OCI-LY7 (cell line): ENCODE measurements around the gene DDX10. TPM values are rescaled to one million over a fixed set of nuclear protein-coding genes. Genes with fewer than 3 reads are reported as not detected.

ENCODE experiments used
- BruUV-seq: library from RNA; stranded (reverse); fragments of 400-500 nt; replicated peaks from 2 replicates; lab custom pipeline; 2021; lab: Mats Ljungman, UMichigan
- CTCF ChIA-PET: fragments of 300-600 bp; sonication (Branson Sonifier 250); formaldehyde crosslinking; loops from one replicate; lab custom pipeline; 2022; ENCODE audit warnings: antibody characterized with exemption; ENCODE audit not compliant: unreplicated experiment; lab: Charles Lee
- POLR2A ChIA-PET: fragments of 300-600 bp; sonication (Branson Sonifier 250); formaldehyde crosslinking; loops from one replicate; lab custom pipeline; 2022; ENCODE audit warnings: antibody characterized with exemption; lab: Charles Lee
- DNase-seq: peaks from one replicate; pipeline ENCODE4 v3.0.0-alpha.2; 2015; ENCODE audit warnings: low spot score
- H2AFZ ChIP-seq: fragments of 200-600 bp; sonication (generic), shearing (Covaris generic); 2 replicates; pipeline ENCODE4 v1.6.1; 2014; ENCODE audit warnings: mild to moderate bottlenecking, antibody characterized with exemption, low read length, moderate library complexity
- H3K27ac ChIP-seq: fragments of 200-600 bp; sonication (generic); 2 replicates; pipeline ENCODE4 v1.5.1; 2014; ENCODE audit warnings: mixed run types, low read depth, mild to moderate bottlenecking, moderate library complexity, low read length, inconsistent platforms; ENCODE audit not compliant: poor library complexity, severe bottlenecking
- H3K36me3 ChIP-seq: fragments of 200-600 bp; sonication (generic); 2 replicates; pipeline ENCODE4 v1.6.1; 2014; ENCODE audit warnings: mild to moderate bottlenecking, antibody characterized with exemption, low read length, moderate library complexity, mixed read lengths; ENCODE audit not compliant: insufficient read depth
- H3K4me1 ChIP-seq: fragments of 200-600 bp; sonication (generic); 2 replicates; pipeline ENCODE4 v1.5.1; 2014; ENCODE audit warnings: mild to moderate bottlenecking, low read length; ENCODE audit not compliant: insufficient read depth, poor library complexity, severe bottlenecking
- H3K4me2 ChIP-seq: fragments of 200-600 bp; sonication (generic); 2 replicates; pipeline ENCODE4 v1.6.1; 2014; ENCODE audit warnings: mild to moderate bottlenecking, low read length
- H3K4me3 ChIP-seq: fragments of 200-600 bp; sonication (generic); 2 replicates; pipeline ENCODE4 v1.5.1; 2014; ENCODE audit warnings: mild to moderate bottlenecking, low read depth, low read length; ENCODE audit not compliant: poor library complexity, severe bottlenecking
- H3K79me2 ChIP-seq: fragments of 200-600 bp; sonication (generic); 2 replicates; pipeline ENCODE4 v1.6.1; 2016; ENCODE audit warnings: low read depth, mild to moderate bottlenecking, low read length, moderate library complexity, mixed read lengths; ENCODE audit not compliant: insufficient read depth
- H3K9me2 ChIP-seq: fragments of 200-600 bp; sonication (generic); 2 replicates; pipeline ENCODE4 v1.6.1; 2016; ENCODE audit warnings: mild to moderate bottlenecking, low read length, mixed read lengths; ENCODE audit not compliant: insufficient read depth
- H3K9me3 ChIP-seq: fragments of 200-600 bp; sonication (generic); 2 replicates; pipeline ENCODE4 v1.6.1; 2014; ENCODE audit warnings: mild to moderate bottlenecking, mixed run types, low read length, mixed read lengths
- H4K20me1 ChIP-seq: fragments of 200-600 bp; sonication (generic); 2 replicates; pipeline ENCODE4 v1.6.1; 2014; ENCODE audit warnings: mild to moderate bottlenecking, antibody characterized with exemption, low read length, moderate library complexity, mixed read lengths; ENCODE audit not compliant: insufficient read depth
- CTCF ChIP-seq: fragments of 200-600 bp; sonication (generic); conservative IDR thresholded peaks from 2 replicates; pipeline ENCODE4 v1.5.1; 2014; ENCODE audit warnings: mild to moderate bottlenecking, antibody characterized with exemption, low read length, moderate library complexity, mixed read lengths
- EZH2phosphoT487 ChIP-seq: fragments of 200-600 bp; sonication (generic); IDR thresholded peaks from 2 replicates; pipeline ENCODE4 v1.6.1; 2018; ENCODE audit warnings: low read depth, borderline replicate concordance, mild to moderate bottlenecking, mixed run types, antibody characterized with exemption, low read length, moderate library complexity, mixed read lengths
- intact Hi-C: fragments of 100-400 bp; cut with micrococcal nuclease; formaldehyde crosslinking; loops from one replicate; pipeline ENCODE4 v1.10.0; 2022; ENCODE audit not compliant: unreplicated experiment
- total RNA-seq, 2 experiments: library from RNA; depleted of rRNA in 1 of 2; stranded (reverse); fragments of >200 nt in 1 of 2; shearing (Covaris generic) in 1 of 2; gene quantifications; 2 replicates each; pipeline ENCODE4 v1.2.3, GENCODE V29; 2014 to 2022

DDX10 gene
- total RNA-seq, 2 experiments from 2014 or later, result 46.5 to 48.7 TPM

- no peak overlapping the region for H3K4me2 ChIP-seq
- ChIA-PET POLR2A (interaction anchor here (0.6 to 1.0 kb wide), 2 partner anchors 13 to 1343 kb away, joined by 3 to 6 read pairs; no protein-coding TSS in a partner anchor), CTCF (no interaction called here)
- no peaks in the 10 kb centered on the region for H3K9me2 ChIP-seq
- no peak overlapping the region for H3K4me3 ChIP-seq
- BruUV-seq, result no TSS peak
- no peaks in the 10 kb centered on the region for H3K36me3 ChIP-seq
- no peaks in the 10 kb centered on the region; the same call in 1 of the 2 replicates for H4K20me1 ChIP-seq
- no peak for DNase-seq
- TF ChIP-seq EZH2phosphoT487 (no peak), CTCF (no peak)
- H3K4me1 ChIP-seq, result no peaks in the 10 kb centered on the region
- H3K79me2 ChIP-seq, result no peaks in the 10 kb centered on the region
- H3K27ac ChIP-seq, result no peak overlapping the region
- H3K9me3 ChIP-seq, result no peaks in the 10 kb centered on the region
- intact Hi-C loops, result no loop called here
- H2AFZ ChIP-seq, result no peak overlapping the region
These were observed 215.6 kb downstream of the DDX10 start for GRCh38 chr11:108880510-108880909.

- Histone ChIP-seq H4K20me1 (no peaks in the 10 kb centered on the region; the same call in 1 of the 2 replicates), H3K4me2 (no peak overlapping the region), H3K4me3 (no peak overlapping the region), H3K36me3 (no peaks in the 10 kb centered on the region), H3K79me2 (no peaks in the 10 kb centered on the region), H3K9me3 (no peaks in the 10 kb centered on the region), H3K27ac (no peak overlapping the region), H2AFZ (no peak overlapping the region), H3K4me1 (no peaks in the 10 kb centered on the region), H3K9me2 (no peaks in the 10 kb centered on the region)
- intact Hi-C loops, result no loop called here
- CTCF ChIA-PET, result no interaction called here
- BruUV-seq, result no TSS peak
- POLR2A ChIA-PET, result interaction anchor here (1.0 kb wide), 1 partner anchor 14 kb away, joined by 3 read pairs; no protein-coding TSS in a partner anchor
- DNase-seq, result no peak
- TF ChIP-seq CTCF, result no peak
- no peak for TF ChIP-seq EZH2phosphoT487
These were observed 216.3 kb downstream of the DDX10 start for GRCh38 chr11:108881131-108881530.

- Histone ChIP-seq H3K9me3 (no peaks in the 10 kb centered on the region), H3K36me3 (no peaks in the 10 kb centered on the region), H3K9me2 (no peaks in the 10 kb centered on the region), H4K20me1 (no peaks in the 10 kb centered on the region; the same call in 1 of the 2 replicates), H3K4me1 (no peaks in the 10 kb centered on the region), H3K79me2 (no peaks in the 10 kb centered on the region), H3K4me3 (no peak overlapping the region), H3K4me2 (no peak overlapping the region), H2AFZ (no peak overlapping the region), H3K27ac (no peak overlapping the region)
- POLR2A ChIA-PET, result no interaction called here
- DNase-seq, result no peak
- no peak for TF ChIP-seq CTCF
- TF ChIP-seq EZH2phosphoT487, result no peak
- intact Hi-C loops, result no loop called here
- no TSS peak for BruUV-seq
- CTCF ChIA-PET, result no interaction called here
These were observed 217.5 kb downstream of the DDX10 start for GRCh38 chr11:108882211-108882831.
